SH-SY5Y (cell line): ENCODE measurements around the gene MNX1.

Experiments used
- GATA2 ChIP-seq: IDR thresholded peaks from 2 replicates; pipeline ENCODE4 v1.6.1; 2011; ENCODE audit warnings: mild to moderate bottlenecking, low read depth, low read length
- GATA3 ChIP-seq: IDR thresholded peaks from 2 replicates; pipeline ENCODE4 v1.6.1; 2011; ENCODE audit warnings: low read depth, mild to moderate bottlenecking, low read length, moderate library complexity

GRCh38 chr7:157032644-157033482 lies 22.4 kb upstream of the MNX1 start:
- TF ChIP-seq GATA2 (no peak), GATA3 (no peak)
